OCI-LY1 (cell line): ENCODE data around the gene MCF2L.

Experiments used
- H2AFZ ChIP-seq: fragments of 200-600 bp; sonication (generic), shearing (Covaris generic); 2 replicates; pipeline ENCODE4 v1.6.0; 2014; ENCODE audit warnings: antibody characterized with exemption, mild to moderate bottlenecking, low read length
- H3F3A ChIP-seq: fragments of 200-600 bp; sonication (generic), shearing (Covaris generic); 2 replicates; pipeline ENCODE4 v1.6.0; 2014; ENCODE audit warnings: mild to moderate bottlenecking, antibody characterized with exemption, low read length, moderate library complexity; ENCODE audit not compliant: insufficient read depth
- H3K27ac ChIP-seq: fragments of 200-600 bp; sonication (generic); 2 replicates; pipeline ENCODE4 v1.5.1; 2014; ENCODE audit warnings: low read length, mixed run types, mild to moderate bottlenecking, low read depth; ENCODE audit not compliant: poor library complexity, severe bottlenecking
- H3K27me3 ChIP-seq: fragments of 200-600 bp; sonication (generic); 2 replicates; pipeline ENCODE4 v1.6.0; 2014; ENCODE audit warnings: antibody characterized with exemption, mild to moderate bottlenecking, low read length, moderate library complexity; ENCODE audit not compliant: insufficient read depth
- H3K36me3 ChIP-seq: fragments of 200-600 bp; sonication (generic); 2 replicates; pipeline ENCODE4 v1.6.1; 2014; ENCODE audit warnings: mild to moderate bottlenecking, antibody characterized with exemption, low read length, moderate library complexity, mixed read lengths; ENCODE audit not compliant: insufficient read depth
- H3K4me1 ChIP-seq: fragments of 200-600 bp; sonication (generic); 2 replicates; pipeline ENCODE4 v1.5.1; 2014; ENCODE audit warnings: mild to moderate bottlenecking, low read length, moderate library complexity; ENCODE audit not compliant: insufficient read depth, severe bottlenecking
- H3K4me2 ChIP-seq: fragments of 200-600 bp; sonication (generic), shearing (Covaris generic); 2 replicates; pipeline ENCODE4 v1.6.1; 2014; ENCODE audit warnings: low read length
- H3K4me3 ChIP-seq: fragments of 200-600 bp; sonication (generic); 2 replicates; pipeline ENCODE4 v1.5.1; 2014; ENCODE audit warnings: low read length, low read depth, mild to moderate bottlenecking, mixed read lengths; ENCODE audit not compliant: poor library complexity, severe bottlenecking
- H3K79me2 ChIP-seq: fragments of 200-600 bp; shearing (Covaris generic); 2 replicates; pipeline ENCODE4 v1.6.1; 2016; ENCODE audit warnings: mixed run types, low read length, mixed read lengths; ENCODE audit not compliant: insufficient read depth
- H3K9ac ChIP-seq: fragments of 200-600 bp; sonication (generic), shearing (Covaris generic); 2 replicates; pipeline ENCODE4 v1.6.1; 2014; ENCODE audit warnings: mild to moderate bottlenecking, low read length, mixed read lengths
- H3K9me2 ChIP-seq: fragments of 200-600 bp; sonication (generic), shearing (Covaris generic); 2 replicates; pipeline ENCODE4 v1.6.1; 2014; ENCODE audit warnings: low read depth, mild to moderate bottlenecking, low read length, mixed read lengths
- H3K9me3 ChIP-seq: fragments of 200-600 bp; shearing (Covaris generic); 2 replicates; pipeline ENCODE4 v1.6.1; 2014; ENCODE audit warnings: low read length, mixed read lengths
- H4K20me1 ChIP-seq: fragments of 200-600 bp; sonication (generic), shearing (Covaris generic); 2 replicates; pipeline ENCODE4 v1.6.0; 2016; ENCODE audit warnings: mild to moderate bottlenecking, low read length; ENCODE audit not compliant: insufficient read depth
- CTCF ChIP-seq: fragments of 200-600 bp; sonication (generic), shearing (Covaris generic); IDR thresholded peaks from 2 replicates; pipeline ENCODE4 v1.5.1; 2017; ENCODE audit warnings: mild to moderate bottlenecking, antibody characterized with exemption, low read length, moderate library complexity, mixed read lengths
- EZH2 ChIP-seq: fragments of 200-600 bp; sonication (generic), shearing (Covaris generic); IDR thresholded peaks from 2 replicates; pipeline ENCODE4 v1.8.0; 2017; ENCODE audit warnings: borderline replicate concordance, mixed run types, mild to moderate bottlenecking, antibody characterized with exemption, low read length, moderate library complexity, mixed read lengths

The MCF2L gene

GRCh38 chr13:113102727-113103126 lies 133.7 kb downstream of the MCF2L start:
- no peaks in the 10 kb centered on the region for H3K9me2 ChIP-seq
- H4K20me1 ChIP-seq = no peaks in the 10 kb centered on the region
- peaks cover 3% of the 10 kb centered on the region; the same call in 1 of the 2 replicates for H3K27me3 ChIP-seq
- no peak overlapping the region for H3K4me2 ChIP-seq
- H3K4me1 ChIP-seq = no peaks in the 10 kb centered on the region
- H3K4me3 ChIP-seq = no peak overlapping the region
- no peaks in the 10 kb centered on the region for H3K79me2 ChIP-seq
- H3K9ac ChIP-seq = no peak overlapping the region
- no peak overlapping the region for H3K27ac ChIP-seq
- H3F3A ChIP-seq = no peaks in the 10 kb centered on the region
- no peak for TF ChIP-seq EZH2
- TF ChIP-seq CTCF = no peak
- no peaks in the 10 kb centered on the region for H3K9me3 ChIP-seq
- H3K36me3 ChIP-seq = no peaks in the 10 kb centered on the region
- no peak overlapping the region for H2AFZ ChIP-seq

DNA sequence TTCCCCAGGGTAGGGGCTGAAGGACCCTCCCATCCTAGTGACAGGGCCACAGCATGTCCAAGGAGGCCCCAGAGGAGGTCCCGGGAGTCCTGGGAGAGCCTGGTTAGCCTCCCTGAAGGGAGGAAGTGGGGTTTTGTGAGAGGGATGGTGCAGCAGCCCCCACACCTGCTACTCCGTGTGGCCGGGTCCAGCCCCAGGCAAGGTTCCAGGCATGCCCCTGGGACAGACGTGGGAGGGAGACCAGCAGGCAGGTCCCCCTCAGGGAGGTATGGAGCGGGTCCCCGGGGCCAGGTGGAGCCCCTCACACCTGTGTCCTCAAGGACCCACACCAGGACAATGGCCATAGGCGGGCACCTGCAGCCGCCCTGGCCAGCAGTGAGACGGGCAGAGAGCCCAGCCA lies 134.6 kb downstream of the MCF2L start:
- Histone ChIP-seq H3K79me2 (no peaks in the 10 kb centered on the region), H3K27ac (no peak overlapping the region), H4K20me1 (no peaks in the 10 kb centered on the region), H3K4me1 (no peaks in the 10 kb centered on the region), H3K9me2 (no peaks in the 10 kb centered on the region), H3K36me3 (no peaks in the 10 kb centered on the region), H3K4me3 (no peak overlapping the region), H3K27me3 (no peaks in the 10 kb centered on the region; the same call in 1 of the 2 replicates), H3K4me2 (no peak overlapping the region), H2AFZ (no peak overlapping the region), H3K9me3 (no peaks in the 10 kb centered on the region), H3F3A (no peaks in the 10 kb centered on the region), H3K9ac (no peak overlapping the region)
- TF ChIP-seq EZH2 (no peak), CTCF (no peak)

GRCh38 chr13:113105032-113105920 lies 136.3 kb downstream of the MCF2L start, which contains the start of gene F7:
TSS of gene F7 (plus strand) at chr13:113105791. CDS start at chr13:113105842, 51 bp downstream.
- Histone ChIP-seq H2AFZ (no peak within 1 kb of the TSS), H3K36me3 (no peaks in the 10 kb centered on the region), H3K9me3 (no peaks in the 10 kb centered on the region), H3K9ac (no peak within 1 kb of the TSS), H3K4me1 (no peaks in the 10 kb centered on the region), H3K9me2 (no peaks in the 10 kb centered on the region), H3K27me3 (no peaks in the 10 kb centered on the region; the same call in 1 of the 2 replicates), H3F3A (no peaks in the 10 kb centered on the region), H3K4me3 (no peak within 1 kb of the TSS), H3K27ac (no peak within 1 kb of the TSS), H4K20me1 (no peaks in the 10 kb centered on the region), H3K79me2 (no peaks in the 10 kb centered on the region), H3K4me2 (no peak within 1 kb of the TSS)
- TF ChIP-seq CTCF (no peak), EZH2 (no peak)
